K562 (cell line): ENCODE measurements around the gene HIVEP2. TPM values are rescaled to one million over a fixed set of nuclear protein-coding genes. Genes with fewer than 3 reads are reported as not detected.

Experiments
- ATAC-seq: fragments of 200-7000 bp; cut with Tn5 transposase; 3 replicates; pipeline ENCODE4 v1.9.1; 2020; ENCODE audit warnings: moderate library complexity
- BruUV-seq: library from RNA; stranded (reverse); fragments of 400-500 nt; replicated peaks from 2 replicates; lab custom pipeline; 2021; lab: Mats Ljungman, UMichigan
- CTCF ChIA-PET: fragments of 300-600 bp; formaldehyde crosslinking; extraction: SDS; loops from one replicate; lab custom pipeline; 2021; ENCODE audit warnings: low intra/inter-chr PET ratio; lab: Yijun Ruan, JAX
- POLR2A ChIA-PET: fragments of 300-600, 350-650 bp; sonication (Branson Sonifier 250); formaldehyde crosslinking; extraction: SDS; loops from one replicate; lab custom pipeline; 2021; ENCODE audit warnings: antibody characterized with exemption, inconsistent platforms; lab: Yijun Ruan, JAX
- DNase-seq, 4 experiments: peaks; one replicate each; pipeline versions ENCODE4 v3.0.0 to v3.0.0-alpha.2; 2011 to 2018; ENCODE audit warnings: low spot score in 3 of 4, mixed read lengths in 3 of 4; ENCODE audit errors: extremely low read depth in 1 of 4
- FAIRE-seq: peaks from 2 replicates; lab custom pipeline; 2011; peaks lifted over from hg19 to GRCh38; lab: Jason Lieb, UNC
- H2AFZ ChIP-seq: 2 replicates; pipeline ENCODE4 v1.6.0; 2011; ENCODE audit warnings: low read depth, low read length, control low read depth, inconsistent platforms
- H3K27ac ChIP-seq: fragments of 200-600 bp; 3 replicates; pipeline ENCODE4 v1.8.0; 2011; ENCODE audit warnings: low read depth, mild to moderate bottlenecking, control low read depth, inconsistent platforms, low read length, moderate library complexity, mixed read lengths; ENCODE audit errors: extremely low read depth
- H3K27me3 ChIP-seq, 2 experiments: fragments of 300-600 bp in 1 of 2; 2 replicates in 1 of 2; 3 replicates in 1 of 2; pipeline versions ENCODE4 v1.6.0 to v1.8.0; 2011; ENCODE audit warnings: inconsistent platforms in 2 of 2, low read length in 2 of 2, mild to moderate bottlenecking in 1 of 2, mixed read lengths in 1 of 2, moderate library complexity in 1 of 2; ENCODE audit not compliant: control insufficient read depth in 2 of 2, insufficient read depth in 2 of 2
- H3K36me3 ChIP-seq: fragments of 300-600 bp; 3 replicates; pipeline ENCODE4 v1.8.0; 2011; ENCODE audit warnings: mild to moderate bottlenecking, low read length, inconsistent platforms; ENCODE audit not compliant: control insufficient read depth, insufficient read depth
- H3K4me1 ChIP-seq, 2 experiments: fragments of 200-600 bp in 1 of 2; replicated peaks in 1 of 2; 2 replicates in 1 of 2; 3 replicates in 1 of 2; pipeline versions ENCODE4 v1.5.1 to v1.8.0; 2011; ENCODE audit warnings: inconsistent platforms in 2 of 2, low read length in 2 of 2, mild to moderate bottlenecking in 1 of 2, mixed read lengths in 1 of 2, moderate library complexity in 1 of 2; ENCODE audit not compliant: control insufficient read depth in 2 of 2, insufficient read depth in 2 of 2
- H3K4me2 ChIP-seq: 2 replicates; pipeline ENCODE4 v1.6.1; 2011; ENCODE audit warnings: low read length, control low read depth, inconsistent platforms, mixed read lengths; ENCODE audit not compliant: insufficient read depth
- H3K4me3 ChIP-seq: fragments of 200-600 bp; sonication (generic), shearing (Covaris generic); 2 replicates; pipeline ENCODE4 v1.5.1; 2016; ENCODE audit warnings: control low read depth, inconsistent platforms
- H3K79me2 ChIP-seq: fragments of 200-600 bp; 3 replicates; pipeline ENCODE4 v1.8.0; 2011; ENCODE audit warnings: low read length, inconsistent platforms; ENCODE audit not compliant: control insufficient read depth, insufficient read depth
- H3K9ac ChIP-seq, 2 experiments: 2 replicates each; pipeline versions ENCODE4 v1.6.0 to v1.6.1; 2011; ENCODE audit warnings: low read depth in 2 of 2, low read length in 2 of 2, control low read depth in 1 of 2, inconsistent platforms in 1 of 2, mild to moderate bottlenecking in 1 of 2, mixed read lengths in 1 of 2; ENCODE audit not compliant: insufficient read depth in 1 of 2
- H3K9me1 ChIP-seq: one replicate; pipeline ENCODE4 v1.6.0; 2011; ENCODE audit warnings: inconsistent platforms, mild to moderate bottlenecking, low read length, moderate library complexity; ENCODE audit not compliant: control insufficient read depth, insufficient read depth
- H3K9me3 ChIP-seq: replicated peaks from 2 replicates; pipeline ENCODE4 v1.5.1; 2011; ENCODE audit warnings: low read depth, low read length, inconsistent platforms; ENCODE audit not compliant: control insufficient read depth, insufficient read depth
- H4K20me1 ChIP-seq: replicated peaks from 2 replicates; pipeline ENCODE4 v1.6.1; 2011; ENCODE audit warnings: low read length, inconsistent platforms, mixed read lengths; ENCODE audit not compliant: control insufficient read depth, insufficient read depth
- FOXJ2 ChIP-seq: fragments of 200-800 bp; sonication (Bioruptor generic); IDR thresholded peaks from 2 replicates; pipeline ENCODE4 v1.6.1; 2016; ENCODE audit warnings: missing genetic modification characterization, missing compliant biosample characterization
- L3MBTL2 ChIP-seq: fragments of 450-650 bp; IDR thresholded peaks from 2 replicates; pipeline ENCODE4 v1.6.1; 2016; ENCODE audit warnings: mild to moderate bottlenecking, moderate library complexity
- NFE2 ChIP-seq: IDR thresholded peaks from 2 replicates; pipeline ENCODE4 v1.6.1; 2014; ENCODE audit warnings: antibody characterized with exemption, low read depth
- RBFOX2 ChIP-seq: fragments of 200-400 bp; formaldehyde crosslinking; IDR thresholded peaks from 2 replicates; pipeline ENCODE4 v1.6.1; 2017; ENCODE audit warnings: low read depth, mild to moderate bottlenecking, low read length, moderate library complexity
- TAF15 ChIP-seq: fragments of 200-400 bp; formaldehyde crosslinking; IDR thresholded peaks from 2 replicates; pipeline ENCODE4 v1.6.1; 2017; ENCODE audit warnings: mild to moderate bottlenecking, low read depth, low read length, moderate library complexity
- ZNF217 ChIP-seq: sonication (generic); formaldehyde crosslinking; IDR thresholded peaks from 2 replicates; pipeline ENCODE4 v1.8.0; 2022; ENCODE audit warnings: mild to moderate bottlenecking, missing genetic modification reagents
- ZNF23 ChIP-seq: fragments of 250-450 bp; sonication (Bioruptor Pico); IDR thresholded peaks from 2 replicates; pipeline ENCODE4 v1.4.0; 2020; ENCODE audit warnings: mild to moderate bottlenecking
- ZNF695 ChIP-seq: fragments of 450-650 bp; formaldehyde crosslinking; IDR thresholded peaks from 2 replicates; pipeline ENCODE4 v1.4.0; 2020; ENCODE audit warnings: mild to moderate bottlenecking, moderate library complexity
- WGBS: fragments of 100-300 bp; shearing (Covaris generic); methylation state at CpG from one replicate; pipeline ENCODE4 v1.1.6; 2016; ENCODE audit warnings: low coverage, mixed read lengths; ENCODE audit not compliant: insufficient coverage; ENCODE audit errors: missing lambda C conversion rate; 5-methylcytosine and 5-hydroxymethylcytosine counted together
- in situ Hi-C: fragments of 300-500 bp; cut with MboI; formaldehyde crosslinking; loops from 4 replicates; pipeline ENCODE4 v1.15.0; 2018; ENCODE audit warnings: inconsistent platforms, mixed read lengths
- intact Hi-C: fragments of 100-400 bp; cut with micrococcal nuclease; formaldehyde crosslinking; loops from 2 replicates; pipeline ENCODE4 v1.14.2; 2022
- polyA plus RNA-seq, 8 experiments: library from polyadenylated mRNA; depleted of rRNA in 4 of 8; stranded (reverse) in 5 of 8; unstranded in 3 of 8; fragments of >200 nt; fragmentation: Nextera tagmentation in 2 of 8; fragmentation: Illumina TruSeq in 1 of 8; extraction: Ambion mirVana in 2 of 8; extraction: Trizol in 1 of 8; gene quantifications; 2 replicates each; pipeline versions ENCODE4 v1.2.1 to v1.2.3, GENCODE V29; 2011 to 2014; ENCODE audit warnings: inconsistent platforms in 1 of 8, missing spikeins in 1 of 8
- total RNA-seq, 7 experiments: library from RNA; depleted of rRNA in 6 of 7; stranded (reverse); fragments of >200 nt in 6 of 7; fragmentation: Illumina TruSeq in 2 of 7; extraction: Trizol in 2 of 7; gene quantifications; 2 replicates each; pipeline versions ENCODE4 v1.2.1 to v1.2.3, GENCODE V29; 2011 to 2021; ENCODE audit warnings: low replicate concordance in 1 of 7
- TF ChIP-seq, protein P1 (sequence below): fragments of 450-650 bp; conservative IDR thresholded peaks from 2 replicates; pipeline ENCODE4 v1.6.1; 2016; ENCODE audit warnings: missing genetic modification characterization, low read depth, mild to moderate bottlenecking, control low read depth, missing compliant biosample characterization

Gene HIVEP2
- total and polyA plus RNA-seq, 9 of the 15 experiments (the other 6 are each of a cell fraction or from before 2014, with no cell fraction given), result under 0.01 to 1.2 (median 0.31) TPM

- intact Hi-C loops (no loop called here), in situ Hi-C loops (no loop called here)
- Histone ChIP-seq H3K4me2 (no peak overlapping the region), H3K27me3 (peaks cover 0 to 5% of the 10 kb centered on the region in 2 experiments; a peak in 1 of 5 replicates), H3K9me3 (no peaks in the 10 kb centered on the region), H3K9ac (no peak overlapping the region), H3K4me3 (no peak overlapping the region), H4K20me1 (no peaks in the 10 kb centered on the region), H2AFZ (no peak overlapping the region), H3K4me1 (no peaks in the 10 kb centered on the region), H3K36me3 (no peaks in the 10 kb centered on the region), H3K79me2 (no peaks in the 10 kb centered on the region), H3K9me1 (no peaks in the 10 kb centered on the region), H3K27ac (no peak overlapping the region)
- WGBS, result 11% methylated on average over 6 of the region's 6 CpGs
- TF ChIP-seq TAF15 (no peak), ZNF695 (no peak), RBFOX2 (no peak), ZNF23 (CRISPR knock-in tag) (no peak)
- ATAC-seq (no peak), DNase-seq (no peak), FAIRE-seq (no peak)
- CTCF ChIA-PET, result no interaction called here
- BruUV-seq, result no TSS peak
- POLR2A ChIA-PET, result no interaction called here
These were observed 133.9 kb downstream of the HIVEP2 start for GRCh38 chr6:142810952-142811514.

DNA sequence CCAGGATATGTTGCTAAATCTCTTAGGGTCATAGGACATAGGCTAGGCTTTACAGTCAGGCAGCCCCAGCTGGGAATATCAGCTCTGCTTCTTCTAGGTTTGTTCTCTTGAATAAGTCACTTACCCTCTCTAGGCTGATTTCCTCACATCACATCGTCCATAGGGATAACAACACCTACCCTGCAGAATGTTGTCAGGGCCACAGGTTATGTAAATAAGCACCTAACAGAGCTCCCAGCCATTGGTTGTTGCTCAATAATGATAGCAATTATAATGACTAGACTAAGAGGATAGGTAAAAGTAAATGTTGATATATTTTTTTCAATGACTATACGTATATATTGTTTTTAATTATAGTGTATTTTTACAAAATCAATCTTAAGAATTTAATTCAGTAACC lies 135.0 kb downstream of the HIVEP2 start:
- H3K36me3 ChIP-seq, result no peaks in the 10 kb centered on the region
- no peak overlapping the region for H3K4me3 ChIP-seq
- no peak overlapping the region for H2AFZ ChIP-seq
- in situ Hi-C loops (no loop called here), intact Hi-C loops (no loop called here)
- CTCF ChIA-PET, result interaction anchor here (0.6 kb wide), 1 partner anchor 736 kb away, joined by 4 read pairs; no protein-coding TSS in a partner anchor
- POLR2A ChIA-PET, result no interaction called here
- no peak overlapping the region for H3K4me2 ChIP-seq
- ATAC-seq (no peak), DNase-seq (no peak), FAIRE-seq (no peak)
- H3K4me1 ChIP-seq, result no peaks in the 10 kb centered on the region
- no TSS peak for BruUV-seq
- H3K9me1 ChIP-seq, result no peaks in the 10 kb centered on the region
- H3K27ac ChIP-seq, result no peak overlapping the region
- peaks cover 0 to 5% of the 10 kb centered on the region in 2 experiments; a peak in 1 of 5 replicates for H3K27me3 ChIP-seq
- no peak for TF ChIP-seq FOXJ2
- no peak for TF ChIP-seq ZNF217 (CRISPR knock-in tag)
- TF ChIP-seq, protein P1, sequence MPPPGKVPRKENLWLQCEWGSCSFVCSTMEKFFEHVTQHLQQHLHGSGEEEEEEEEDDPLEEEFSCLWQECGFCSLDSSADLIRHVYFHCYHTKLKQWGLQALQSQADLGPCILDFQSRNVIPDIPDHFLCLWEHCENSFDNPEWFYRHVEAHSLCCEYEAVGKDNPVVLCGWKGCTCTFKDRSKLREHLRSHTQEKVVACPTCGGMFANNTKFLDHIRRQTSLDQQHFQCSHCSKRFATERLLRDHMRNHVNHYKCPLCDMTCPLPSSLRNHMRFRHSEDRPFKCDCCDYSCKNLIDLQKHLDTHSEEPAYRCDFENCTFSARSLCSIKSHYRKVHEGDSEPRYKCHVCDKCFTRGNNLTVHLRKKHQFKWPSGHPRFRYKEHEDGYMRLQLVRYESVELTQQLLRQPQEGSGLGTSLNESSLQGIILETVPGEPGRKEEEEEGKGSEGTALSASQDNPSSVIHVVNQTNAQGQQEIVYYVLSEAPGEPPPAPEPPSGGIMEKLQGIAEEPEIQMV, result no peak
- no peak for TF ChIP-seq L3MBTL2
- TF ChIP-seq NFE2, result no peak
- no peaks in the 10 kb centered on the region for H3K9me3 ChIP-seq
- no peak overlapping the region for H3K9ac ChIP-seq
- H4K20me1 ChIP-seq, result no peaks in the 10 kb centered on the region
- no peaks in the 10 kb centered on the region for H3K79me2 ChIP-seq
- WGBS, result 0% methylated on average over 2 of the region's 2 CpGs
